Hepatocyte (in vitro differentiated cells): Measurements from ENCODE around the gene JAKMIP3.

ENCODE experiments used
- CTCF ChIP-seq: fragments of 200-600 bp; sonication (generic); IDR thresholded peaks from 2 replicates; pipeline ENCODE4 v1.5.1; 2016; ENCODE audit warnings: antibody characterized with exemption, mild to moderate bottlenecking; ENCODE audit not compliant: poor library complexity
- EZH2phosphoT487 ChIP-seq: fragments of 200-600 bp; sonication (generic); IDR thresholded peaks from one replicate; pipeline ENCODE4 v1.6.1; 2018; ENCODE audit warnings: antibody characterized with exemption, mild to moderate bottlenecking, low read depth, moderate library complexity; ENCODE audit not compliant: unreplicated experiment, severe bottlenecking

GRCh38 chr10:132039371-132039770 lies 26.4 kb upstream of the JAKMIP3 start:
- TF ChIP-seq CTCF (no peak), EZH2phosphoT487 (no peak)
